ENCODE data around the gene TCF23.

Gene TCF23

DNA sequence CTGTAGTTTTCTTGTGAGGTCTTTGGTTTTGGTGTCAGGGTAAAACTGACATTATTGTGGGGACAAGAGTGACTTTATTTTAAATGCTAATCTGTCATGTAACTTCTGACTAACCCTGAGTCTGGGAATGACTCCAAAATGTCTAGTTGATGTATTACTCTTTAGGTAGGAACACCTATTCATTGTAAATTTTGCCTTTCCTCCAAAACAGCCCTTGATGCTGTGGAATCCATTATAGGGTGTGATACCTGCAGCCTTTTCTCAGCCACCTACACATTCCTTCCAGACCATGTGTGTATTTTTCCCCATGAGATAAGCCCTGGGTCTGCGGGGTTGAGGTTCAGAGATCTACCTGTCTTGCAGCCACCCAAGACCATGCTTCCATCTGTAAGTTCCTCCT lies 5.5 kb upstream of the TCF23 start:
- ChIA-PET CTCF (no interaction called here), POLR2A (ENCODE audit: low non-redundant PET) (no interaction called here)
- no peak for TF ChIP-seq CTCF (conservative IDR thresholded peaks at IDR 0.05; ENCODE audit: low read depth)
- H3K27ac ChIP-seq = no peak overlapping the region
- DNase-seq (ENCODE audit: low spot score) = no peak

GRCh38 chr2:27145682-27146081 lies 3.1 kb upstream of the TCF23 start:
- DNase-seq (ENCODE audit: low spot score) = no peak
- POLR2A ChIA-PET (ENCODE audit: low non-redundant PET) = no interaction called here
- no peak overlapping the region for H3K27ac ChIP-seq
- CTCF ChIA-PET = interaction anchor here (0.6 kb wide), 1 partner anchor 24 kb away, joined by 3 read pairs; no protein-coding TSS in a partner anchor
- TF ChIP-seq CTCF (conservative IDR thresholded peaks at IDR 0.05; ENCODE audit: low read depth) = no peak

GRCh38 chr2:27147935-27148334 lies 869 bp upstream of the TCF23 start:
- ChIA-PET CTCF (no interaction called here), POLR2A (ENCODE audit: low non-redundant PET) (no interaction called here)
- no peak for DNase-seq (ENCODE audit: low spot score)
- TF ChIP-seq CTCF (conservative IDR thresholded peaks at IDR 0.05; ENCODE audit: low read depth) = no peak
- H3K27ac ChIP-seq = no peak overlapping the region

DNA sequence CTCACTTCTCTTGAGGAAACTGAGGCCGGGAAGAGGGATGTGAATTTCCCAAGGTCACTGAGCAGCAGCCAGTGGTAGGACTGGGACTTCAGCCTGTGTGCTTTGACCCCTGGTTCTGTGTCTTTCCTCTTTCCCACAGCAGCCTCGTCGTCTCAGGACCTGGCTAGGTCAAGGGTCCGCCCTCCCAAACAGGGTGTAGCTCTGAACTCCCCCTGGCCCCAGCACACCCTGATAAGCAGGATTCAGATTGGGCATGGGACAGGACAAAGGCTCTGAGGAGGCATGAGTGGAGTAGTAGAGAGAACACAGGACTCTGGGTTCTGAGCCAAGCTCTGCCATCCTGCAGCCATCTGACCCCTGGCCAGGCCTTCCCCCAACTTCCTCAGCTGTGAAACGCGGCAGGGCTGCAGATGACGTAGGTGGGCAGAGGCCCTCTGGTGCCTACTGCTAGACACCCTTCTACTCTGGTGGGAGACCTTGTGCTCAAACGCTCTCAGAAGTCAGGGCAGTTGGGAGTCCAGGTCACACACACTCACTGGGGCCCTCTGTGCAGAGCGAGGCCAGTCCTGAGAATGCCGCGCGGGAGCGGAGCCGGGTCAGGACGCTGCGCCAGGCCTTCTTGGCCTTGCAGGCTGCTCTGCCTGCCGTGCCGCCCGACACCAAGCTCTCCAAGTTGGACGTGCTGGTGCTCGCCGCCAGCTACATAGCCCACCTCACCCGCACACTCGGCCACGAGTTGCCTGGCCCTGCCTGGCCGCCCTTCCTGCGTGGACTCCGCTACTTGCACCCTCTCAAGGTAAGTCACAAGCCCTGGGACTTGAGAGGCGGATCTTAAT lies 984 bp downstream of the TCF23 start:
- TF ChIP-seq CTCF (conservative IDR thresholded peaks at IDR 0.05; ENCODE audit: low read depth) = no peak
- POLR2A ChIA-PET (ENCODE audit: low non-redundant PET) = no interaction called here
- no peak for DNase-seq (ENCODE audit: low spot score)
- H3K27ac ChIP-seq = no peak overlapping the region
- CTCF ChIA-PET = interaction anchor here (1.3 kb wide), 1 partner anchor 21 kb away, joined by 7 read pairs; no protein-coding TSS in a partner anchor

DNA sequence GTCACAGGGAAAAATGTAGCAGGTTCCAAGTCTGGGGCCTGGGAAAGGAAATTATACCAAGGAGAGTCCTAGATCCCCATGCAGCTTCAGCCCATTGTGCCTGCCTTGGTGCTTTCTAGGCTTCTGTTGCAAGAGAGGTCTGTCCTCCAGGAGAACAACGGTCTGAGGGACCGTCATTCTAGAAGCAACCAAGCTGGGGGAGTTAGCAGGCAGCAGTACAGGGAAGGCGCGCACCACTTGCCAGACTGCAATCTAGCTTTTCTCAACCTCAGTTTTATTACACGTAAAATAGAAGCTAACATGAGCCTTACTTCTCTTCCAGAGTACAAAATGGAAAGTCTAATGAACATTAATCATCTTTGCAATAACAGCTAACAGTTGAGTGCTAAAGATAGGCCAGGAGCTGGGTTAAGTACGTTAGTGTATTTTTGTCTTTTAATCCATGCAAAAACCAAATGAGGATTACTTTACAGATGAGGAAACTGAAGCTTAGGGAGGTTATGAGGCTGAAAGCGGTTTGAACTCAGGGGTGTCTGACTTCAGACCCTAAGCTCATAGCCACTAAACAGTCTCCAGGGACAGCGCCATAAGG lies 1.9 kb downstream of the TCF23 start:
- no peak for DNase-seq (ENCODE audit: low spot score)
- CTCF ChIA-PET = interaction anchor here (1.0 kb wide), 1 partner anchor 19 kb away, joined by 3 read pairs; no protein-coding TSS in a partner anchor

More for the DNA sequence above, 1.9 kb downstream of the TCF23 start:
- H3K27ac ChIP-seq = no peak overlapping the region
- TF ChIP-seq CTCF (conservative IDR thresholded peaks at IDR 0.05; ENCODE audit: low read depth) = no peak
- POLR2A ChIA-PET (ENCODE audit: low non-redundant PET) = no interaction called here
